Measurements from ENCODE around the gene DDIT4L.
A peak's percentile ranks its signal among the peaks of the same experiment; 100 is the strongest.
"Not testable (repeated sequence)": the region's sequence is repeated elsewhere in the genome, so short reads cannot be mapped to it uniquely, and the experiment has no call there.

The DDIT4L gene

DNA sequence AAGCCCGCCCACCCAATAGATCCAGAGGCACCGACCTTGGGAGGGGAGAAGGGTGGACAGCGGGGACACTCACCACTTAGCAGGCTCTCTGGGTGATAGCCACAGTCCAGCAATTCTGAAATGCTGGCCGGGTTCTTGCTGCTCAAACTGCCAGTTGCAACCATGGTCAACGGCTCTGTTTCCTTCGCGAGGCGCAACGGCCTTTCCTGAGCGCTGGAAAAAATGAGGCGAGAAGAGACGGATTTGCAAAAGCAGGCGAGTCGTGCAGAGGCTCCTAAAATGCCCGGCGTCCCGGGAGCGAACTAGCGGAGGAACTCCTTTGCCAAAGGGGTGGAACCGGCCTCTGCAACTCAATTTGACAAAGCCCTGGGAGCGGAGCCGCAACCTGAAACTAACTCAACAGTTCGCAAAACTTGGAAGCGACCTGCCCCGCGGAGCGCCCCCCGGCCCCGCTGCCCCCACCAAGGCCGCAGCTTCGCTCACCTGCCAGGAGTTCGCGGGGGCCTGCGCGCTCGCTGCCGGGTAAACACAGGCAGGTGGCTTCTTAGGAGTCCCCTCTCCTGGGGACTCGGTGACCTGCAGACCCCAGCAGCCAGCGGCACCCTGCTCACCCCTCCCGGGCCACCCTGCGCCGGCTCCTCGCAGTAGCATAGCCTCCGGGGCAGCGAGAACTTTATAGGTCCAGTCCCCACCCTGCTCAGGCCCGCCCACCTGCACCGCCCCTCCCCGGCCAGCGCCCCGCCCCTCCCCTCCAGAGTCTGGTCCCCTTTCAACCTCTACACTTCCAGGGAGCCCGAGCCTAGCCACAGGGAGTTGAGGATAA is at the start of gene DDIT4L:
DDIT4L (minus strand) TSS at position 649 of the 823 bp plus-strand sequence; CDS start at position 164, 485 bp downstream.
- no peak for TF ChIP-seq ZNF274 (IDR thresholded peaks at IDR 0.05; ENCODE audit: low read depth, low read length)
- peak within 1 kb of the TSS; percentile 27; the same call in 1 of the 2 replicates for H3K4me3 ChIP-seq (ENCODE audit: low read length)

- H3K4me3 ChIP-seq (ENCODE audit: low read length): no peak overlapping the region
- TF ChIP-seq ZNF274 (IDR thresholded peaks at IDR 0.05; ENCODE audit: low read depth, low read length): no peak
Measured at GRCh38 chr4:100240008-100240407, 49.7 kb upstream of the DDIT4L start.

GRCh38 chr4:100224721-100225120 is 34.5 kb upstream of the DDIT4L start:
- TF ChIP-seq ZNF274 (IDR thresholded peaks at IDR 0.05; ENCODE audit: low read depth, low read length): no peak
- no peak overlapping the region for H3K4me3 ChIP-seq (ENCODE audit: low read length)

DNA sequence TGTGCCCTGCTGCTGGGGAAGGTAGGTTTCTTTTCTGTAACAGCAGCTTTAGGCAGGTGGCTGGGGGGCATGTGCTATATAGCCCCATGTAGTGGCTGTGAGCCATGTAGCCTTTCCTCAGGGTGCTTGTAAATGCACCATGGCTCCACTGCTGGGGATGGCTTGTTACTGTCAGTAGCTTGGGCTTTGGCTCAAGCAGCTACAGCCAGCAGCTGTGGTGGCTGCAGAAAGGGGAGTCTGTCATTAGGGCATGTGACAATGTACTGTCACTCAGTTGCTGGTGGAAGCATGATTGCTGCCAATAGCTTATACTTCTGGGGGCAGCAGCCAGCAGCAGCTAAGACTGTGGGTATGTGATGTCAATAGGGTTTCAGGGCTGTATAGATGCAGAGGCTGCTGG is 33.9 kb upstream of the DDIT4L start:
- no peak overlapping the region for H3K4me3 ChIP-seq (ENCODE audit: low read length)
- no peak for TF ChIP-seq ZNF274 (IDR thresholded peaks at IDR 0.05; ENCODE audit: low read depth, low read length)

DNA sequence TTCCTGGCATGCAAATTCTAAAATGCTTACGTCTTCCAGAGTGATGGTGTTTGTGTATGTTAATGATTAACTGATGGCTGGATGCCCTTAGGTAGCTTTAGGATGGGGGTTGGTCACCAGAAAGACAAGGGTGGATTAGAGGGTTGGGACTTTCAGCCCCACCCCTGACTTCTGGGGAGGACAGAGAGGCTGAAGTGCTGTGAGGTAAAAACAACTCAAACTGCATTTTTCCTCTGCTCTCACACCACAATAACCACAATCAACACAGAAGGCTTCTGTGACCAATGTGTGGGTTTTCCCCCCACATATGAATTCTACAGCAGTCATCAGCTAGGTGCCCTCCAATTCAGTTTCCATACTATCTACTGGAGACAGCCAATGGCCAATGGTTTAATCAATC is 18.7 kb upstream of the DDIT4L start:
- no peak for TF ChIP-seq ZNF274 (IDR thresholded peaks at IDR 0.05; ENCODE audit: low read depth, low read length)
- H3K4me3 ChIP-seq (ENCODE audit: low read length): no peak overlapping the region

DNA sequence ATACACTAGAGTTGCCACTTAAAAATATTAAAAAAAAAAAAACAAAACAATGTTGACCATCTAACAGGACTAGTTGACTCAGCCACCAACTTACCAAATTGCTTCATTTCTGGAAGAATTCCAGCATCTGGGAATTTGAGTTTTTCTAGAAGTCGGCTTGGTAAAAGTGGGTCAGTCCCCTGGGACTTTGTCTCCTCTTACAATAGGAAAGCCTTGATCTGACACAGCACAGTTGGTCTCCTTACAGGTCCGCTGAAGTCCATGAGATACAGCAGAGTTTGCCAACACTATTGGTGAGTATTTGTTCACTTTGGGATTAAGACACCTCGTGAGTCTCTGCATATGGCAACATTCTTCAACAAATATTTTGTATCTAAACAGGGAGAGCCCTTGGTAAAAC is 18.2 kb upstream of the DDIT4L start:
- TF ChIP-seq ZNF274 (IDR thresholded peaks at IDR 0.05; ENCODE audit: low read depth, low read length): no peak
- no peak overlapping the region for H3K4me3 ChIP-seq (ENCODE audit: low read length)

DNA sequence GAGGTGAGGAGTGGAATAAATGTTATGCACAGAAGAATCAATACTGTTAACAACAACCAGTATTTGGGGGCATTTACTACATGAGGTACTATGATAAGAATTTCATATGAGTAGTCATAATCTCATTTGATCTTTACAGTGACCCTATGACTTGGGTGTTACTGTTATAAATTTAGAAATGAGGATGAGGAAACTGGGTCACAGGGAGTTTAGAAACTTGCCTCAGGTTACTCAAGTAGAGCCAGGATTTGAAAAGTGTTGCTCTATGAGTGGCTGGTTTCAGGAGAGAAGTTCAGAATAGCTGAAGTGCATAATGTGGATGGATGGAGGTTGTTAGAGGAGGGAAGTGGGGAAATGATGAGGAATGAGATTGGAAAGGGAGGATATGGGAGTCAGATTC is 16.6 kb upstream of the DDIT4L start:
- no peak for TF ChIP-seq ZNF274 (IDR thresholded peaks at IDR 0.05; ENCODE audit: low read depth, low read length)

GRCh38 chr4:100198061-100198460 is 7.8 kb upstream of the DDIT4L start:
- H3K4me3 ChIP-seq (ENCODE audit: low read length): no peak overlapping the region
- no peak for TF ChIP-seq ZNF274 (IDR thresholded peaks at IDR 0.05; ENCODE audit: low read depth, low read length)

More for the DNA sequence above, 16.6 kb upstream of the DDIT4L start:
- no peak overlapping the region for H3K4me3 ChIP-seq (ENCODE audit: low read length)

- H3K4me3 ChIP-seq (ENCODE audit: low read length): not testable (repeated sequence)
Measured at GRCh38 chr4:100196388-100197071, 6.3 kb upstream of the DDIT4L start.

- no peak overlapping the region; the same call in 1 of the 2 replicates for H3K4me3 ChIP-seq (ENCODE audit: low read length)
- TF ChIP-seq ZNF274 (IDR thresholded peaks at IDR 0.05; ENCODE audit: low read depth, low read length): no peak
Measured at GRCh38 chr4:100190643-100191600, 654 bp upstream of the DDIT4L start.

DNA sequence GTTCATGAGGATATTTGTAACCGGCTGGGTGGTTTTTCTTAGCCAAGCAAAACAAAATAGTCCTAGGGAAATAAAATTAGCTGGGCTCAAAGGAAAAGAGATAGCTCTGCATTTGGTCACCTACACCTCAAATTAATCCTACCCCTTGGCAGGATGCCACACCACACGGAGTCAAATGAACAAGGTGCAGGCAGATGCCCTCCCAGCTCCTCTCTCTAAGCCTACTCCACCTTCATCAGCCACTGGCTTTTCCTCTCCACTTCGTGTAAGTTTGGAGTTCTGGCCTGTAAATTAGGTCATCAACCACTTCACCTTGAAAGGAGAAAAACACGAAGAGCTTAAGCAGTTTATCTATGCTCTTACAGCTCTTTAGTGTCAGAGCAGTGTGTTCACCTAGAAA is 1.4 kb downstream of the DDIT4L start:
- no peak overlapping the region for H3K4me3 ChIP-seq (ENCODE audit: low read length)

DNA sequence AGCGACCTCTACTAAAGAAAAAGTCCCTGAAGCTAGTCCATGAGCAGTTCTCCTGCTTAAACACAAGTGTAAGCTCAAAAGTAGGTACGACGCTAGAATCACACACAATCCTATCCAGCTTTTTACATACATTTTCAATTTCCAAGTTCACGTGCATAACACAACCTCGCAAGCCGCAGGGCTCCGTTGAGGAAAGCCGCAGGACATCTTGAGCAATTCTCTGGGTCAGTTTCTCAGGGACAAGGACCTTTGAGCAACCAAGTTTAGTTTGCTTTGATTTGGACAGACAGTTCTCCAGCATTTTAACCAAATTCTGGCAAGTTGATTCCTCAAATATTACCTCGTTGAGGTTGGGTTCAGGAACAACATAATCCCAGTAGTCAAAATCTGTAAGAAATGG is 2.5 kb downstream of the DDIT4L start:
- no peak for TF ChIP-seq ZNF274 (IDR thresholded peaks at IDR 0.05; ENCODE audit: low read depth, low read length)
- H3K4me3 ChIP-seq (ENCODE audit: low read length): no peak overlapping the region

More for the DNA sequence above, 1.4 kb downstream of the DDIT4L start:
- no peak for TF ChIP-seq ZNF274 (IDR thresholded peaks at IDR 0.05; ENCODE audit: low read depth, low read length)

DNA sequence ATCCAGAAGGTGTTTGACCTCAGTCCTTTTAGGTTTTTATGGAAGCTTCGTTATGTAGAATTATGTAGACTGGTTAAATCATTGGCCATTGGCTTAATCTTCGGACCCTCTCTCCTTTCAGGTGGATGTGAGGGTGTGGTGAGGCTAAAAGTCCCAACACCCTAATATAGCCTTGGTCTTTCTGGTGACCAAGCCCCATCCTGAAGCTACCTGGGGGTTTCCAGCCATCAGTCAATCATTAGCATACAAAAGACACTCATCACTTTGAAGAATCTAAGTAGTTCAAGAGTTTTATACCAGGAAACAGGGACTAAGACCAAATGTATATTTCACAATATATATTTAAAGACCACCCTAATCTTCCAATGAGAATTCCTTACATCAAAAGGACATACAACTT is 5.5 kb downstream of the DDIT4L start:
- TF ChIP-seq ZNF274 (IDR thresholded peaks at IDR 0.05; ENCODE audit: low read depth, low read length): no peak
- no peak overlapping the region for H3K4me3 ChIP-seq (ENCODE audit: low read length)

DNA sequence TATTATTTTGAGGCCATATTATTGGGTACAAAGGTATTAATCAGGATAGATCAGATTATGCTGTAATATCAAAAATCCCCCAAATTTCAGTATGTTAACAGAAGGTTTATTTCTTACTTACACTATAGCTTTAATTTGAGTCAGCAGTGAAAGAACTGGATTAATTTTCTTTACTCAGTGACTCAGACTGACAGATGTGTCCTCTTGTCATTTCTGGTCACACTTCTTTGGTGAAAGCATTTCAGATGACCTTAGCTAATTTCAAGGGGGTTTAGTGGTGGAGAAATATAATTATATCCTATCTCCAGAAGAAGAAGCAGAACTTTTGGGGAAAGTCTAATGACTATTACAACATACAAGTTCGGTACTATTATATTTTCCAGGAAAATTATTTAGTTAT is 12.4 kb downstream of the DDIT4L start:
- TF ChIP-seq ZNF274 (IDR thresholded peaks at IDR 0.05; ENCODE audit: low read depth, low read length): no peak
- H3K4me3 ChIP-seq (ENCODE audit: low read length): no peak overlapping the region

Data from GM08714 (cell line).